Uterus (tissue), 2 donors: ENCODE results near the gene RBMS1.

Source experiments
- POLR2A ChIP-seq, 2 donors: fragments of 450-650 bp; IDR thresholded peaks; one replicate each; pipeline ENCODE4 v1.6.1; 2016; ENCODE audit warnings: antibody characterized with exemption in 2 of 2, mild to moderate bottlenecking in 1 of 2, moderate library complexity in 1 of 2
- TF ChIP-seq, protein P1 (sequence below), 4 experiments: fragments of 200-600 bp in 2 of 4; fragments of 450-650 bp in 2 of 4; sonication (generic) in 2 of 4; IDR thresholded peaks; one replicate each; pipeline ENCODE4 v1.5.1; 2016 to 2019; ENCODE audit warnings: antibody characterized with exemption in 4 of 4, mild to moderate bottlenecking in 2 of 4, moderate library complexity in 1 of 4

DNA sequence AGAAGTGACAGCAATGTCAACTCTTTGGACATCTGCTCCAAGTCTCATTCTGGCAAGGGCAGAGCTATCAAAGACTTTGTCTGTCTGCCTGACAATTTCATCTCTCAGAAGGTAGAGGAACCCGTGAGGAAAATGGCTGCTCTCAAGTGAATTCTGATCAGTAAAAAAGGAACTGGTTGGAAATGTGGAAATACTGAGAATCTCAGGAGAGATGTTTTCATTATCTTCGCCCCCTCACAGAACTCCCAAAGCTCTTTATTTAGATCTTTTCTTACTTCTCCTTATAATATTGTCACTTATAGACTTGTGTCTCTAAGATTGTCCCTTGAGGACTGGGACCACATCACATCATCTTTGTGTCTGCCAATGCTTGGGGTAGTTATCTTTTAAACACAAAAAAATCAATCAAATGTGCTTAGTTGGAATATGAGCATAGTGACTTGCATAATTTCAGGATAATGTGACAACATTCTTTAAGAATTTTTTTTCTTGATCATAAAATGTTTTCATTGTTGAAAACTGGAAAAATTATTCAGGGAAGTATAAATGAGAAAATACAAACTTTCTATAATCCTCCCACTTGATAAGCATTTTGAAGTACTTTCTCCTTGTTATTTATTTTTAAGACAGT is 225.3 kb downstream of the RBMS1 start:
- TF ChIP-seq POLR2A (IDR thresholded peaks at IDR 0.05) = no peak
- TF ChIP-seq, protein P1, sequence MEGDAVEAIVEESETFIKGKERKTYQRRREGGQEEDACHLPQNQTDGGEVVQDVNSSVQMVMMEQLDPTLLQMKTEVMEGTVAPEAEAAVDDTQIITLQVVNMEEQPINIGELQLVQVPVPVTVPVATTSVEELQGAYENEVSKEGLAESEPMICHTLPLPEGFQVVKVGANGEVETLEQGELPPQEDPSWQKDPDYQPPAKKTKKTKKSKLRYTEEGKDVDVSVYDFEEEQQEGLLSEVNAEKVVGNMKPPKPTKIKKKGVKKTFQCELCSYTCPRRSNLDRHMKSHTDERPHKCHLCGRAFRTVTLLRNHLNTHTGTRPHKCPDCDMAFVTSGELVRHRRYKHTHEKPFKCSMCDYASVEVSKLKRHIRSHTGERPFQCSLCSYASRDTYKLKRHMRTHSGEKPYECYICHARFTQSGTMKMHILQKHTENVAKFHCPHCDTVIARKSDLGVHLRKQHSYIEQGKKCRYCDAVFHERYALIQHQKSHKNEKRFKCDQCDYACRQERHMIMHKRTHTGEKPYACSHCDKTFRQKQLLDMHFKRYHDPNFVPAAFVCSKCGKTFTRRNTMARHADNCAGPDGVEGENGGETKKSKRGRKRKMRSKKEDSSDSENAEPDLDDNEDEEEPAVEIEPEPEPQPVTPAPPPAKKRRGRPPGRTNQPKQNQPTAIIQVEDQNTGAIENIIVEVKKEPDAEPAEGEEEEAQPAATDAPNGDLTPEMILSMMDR (IDR thresholded peaks at IDR 0.05) = no peak
